WTC11 (cell line): Measurements from ENCODE around the gene CFAP157. TPM values are rescaled to one million over a fixed set of nuclear protein-coding genes. Genes with fewer than 3 reads are reported as not detected.

Experiments
- ATAC-seq: fragments of 200-7000 bp; cut with Tn5 transposase; 2 replicates; pipeline ENCODE4 v1.10.0; 2021; ENCODE audit warnings: mild to moderate bottlenecking, moderate library complexity
- CTCF ChIA-PET: fragments of 300-600 bp; sonication (Branson Sonifier 250); formaldehyde crosslinking; loops from one replicate; lab custom pipeline; 2021; ENCODE audit warnings: antibody characterized with exemption; lab: Charles Lee
- POLR2A ChIA-PET: fragments of 350-600 bp; sonication (Branson Sonifier 250); formaldehyde crosslinking; loops from one replicate; lab custom pipeline; 2021; ENCODE audit warnings: antibody characterized with exemption; lab: Charles Lee
- DNase-seq: peaks from one replicate; pipeline ENCODE4 v3.0.0; 2021; ENCODE audit warnings: low spot score
- H3K27ac Mint-ChIP-seq: 2 replicates; pipeline ENCODE4 v1.8.0; 2021; ENCODE audit warnings: mixed read lengths
- H3K27me3 Mint-ChIP-seq: 2 replicates; pipeline ENCODE4 v1.8.0; 2021; ENCODE audit warnings: low read depth, mild to moderate bottlenecking, moderate library complexity, mixed read lengths
- H3K36me3 Mint-ChIP-seq: 2 replicates; pipeline ENCODE4 v1.8.0; 2021; ENCODE audit warnings: mixed read lengths
- H3K4me1 Mint-ChIP-seq: 2 replicates; pipeline ENCODE4 v1.8.0; 2022; ENCODE audit warnings: mixed read lengths
- H3K4me3 Mint-ChIP-seq: 2 replicates; pipeline ENCODE4 v1.8.0; 2021; ENCODE audit warnings: mild to moderate bottlenecking, moderate library complexity, mixed read lengths
- H3K9me3 Mint-ChIP-seq: 2 replicates; pipeline ENCODE4 v1.8.0; 2021; ENCODE audit warnings: mixed read lengths
- AR ChIP-seq: fragments of 250-450 bp; sonication (Bioruptor Pico); IDR thresholded peaks from 2 replicates; pipeline ENCODE4 v1.9.0; 2021; ENCODE audit warnings: mild to moderate bottlenecking
- ARID4B ChIP-seq: sonication (generic); formaldehyde crosslinking; IDR thresholded peaks from 2 replicates; pipeline ENCODE4 v1.8.0; 2023; ENCODE audit warnings: missing genetic modification reagents, mild to moderate bottlenecking, borderline replicate concordance
- E2F5 ChIP-seq: sonication (generic); formaldehyde crosslinking; IDR thresholded peaks from 2 replicates; pipeline ENCODE4 v1.8.1; 2022; ENCODE audit warnings: mild to moderate bottlenecking, moderate library complexity, missing genetic modification reagents
- FOXK1 ChIP-seq: sonication (generic); formaldehyde crosslinking; IDR thresholded peaks from 2 replicates; pipeline ENCODE4 v1.8.0; 2022; ENCODE audit warnings: mild to moderate bottlenecking, moderate library complexity, missing genetic modification reagents
- IRF1 ChIP-seq: sonication (generic); formaldehyde crosslinking; IDR thresholded peaks from 2 replicates; pipeline ENCODE4 v1.8.0; 2023; ENCODE audit warnings: missing genetic modification reagents
- MLX ChIP-seq: sonication (generic); formaldehyde crosslinking; IDR thresholded peaks from 2 replicates; pipeline ENCODE4 v1.8.1; 2023; ENCODE audit warnings: mild to moderate bottlenecking, missing genetic modification reagents, moderate library complexity
- NR2C2 ChIP-seq: sonication (generic); formaldehyde crosslinking; IDR thresholded peaks from 2 replicates; pipeline ENCODE4 v1.8.0; 2022; ENCODE audit warnings: mild to moderate bottlenecking, missing genetic modification reagents
- SP1 ChIP-seq: sonication (generic); formaldehyde crosslinking; conservative IDR thresholded peaks from 2 replicates; pipeline ENCODE4 v1.8.1; 2022; ENCODE audit warnings: missing genetic modification reagents
- STAT6 ChIP-seq: sonication (generic); formaldehyde crosslinking; conservative IDR thresholded peaks from 2 replicates; pipeline ENCODE4 v1.8.1; 2023; ENCODE audit warnings: mild to moderate bottlenecking, low read depth, missing genetic modification reagents, moderate library complexity
- total RNA-seq: library from RNA; stranded (reverse); gene quantifications from 3 replicates; pipeline ENCODE4 v1.2.3, GENCODE V29; 2021

The CFAP157 gene
- total RNA-seq, 1 experiment from 2014 or later, result 0.22 TPM

- POLR2A ChIA-PET, result interaction anchor here (1.0 kb wide), 1 partner anchor 124 kb away, joined by 3 read pairs; no protein-coding TSS in a partner anchor
- H3K4me1 Mint-ChIP-seq, result peaks cover 13% of the 10 kb centered on the region
Measured at GRCh38 chr9:127703289-127703946, 3.4 kb upstream of the CFAP157 start.

GRCh38 chr9:127705577-127706379 lies 1.0 kb upstream of the CFAP157 start:
- no peak overlapping the region for H3K4me3 Mint-ChIP-seq
- no peak overlapping the region for H3K27ac Mint-ChIP-seq
- TF ChIP-seq MLX (CRISPR knock-in tag), result no peak
- TF ChIP-seq IRF1 (CRISPR knock-in tag), result no peak
- TF ChIP-seq AR, result no peak
- TF ChIP-seq SP1, result no peak
- TF ChIP-seq FOXK1, result no peak

More at GRCh38 chr9:127703289-127703946, 3.4 kb upstream of the CFAP157 start:
- TF ChIP-seq E2F5 (no peak), SP1 (no peak), ARID4B (no peak), STAT6 (CRISPR knock-in tag) (no peak), NR2C2 (CRISPR knock-in tag) (no peak)
- Mint-ChIP-seq H3K27ac (no peak overlapping the region), H3K36me3 (no peaks in the 10 kb centered on the region), H3K27me3 (peaks cover 4% of the 10 kb centered on the region; the same call in 1 of the 2 replicates), H3K9me3 (peaks cover under 1% of the 10 kb centered on the region), H3K4me3 (no peak overlapping the region)
- CTCF ChIA-PET, result interaction anchor here (0.6 to 5.8 kb wide), 8 partner anchors 11 to 218 kb away, joined by 3 to 56 read pairs (median 4); partner anchors contain the start of gene TOR2A
- no peak for DNase-seq
- no peak for ATAC-seq

More at GRCh38 chr9:127705577-127706379, 1.0 kb upstream of the CFAP157 start:
- DNase-seq, result no peak
- Mint-ChIP-seq H3K9me3 (peaks cover 3% of the 10 kb centered on the region), H3K27me3 (no peaks in the 10 kb centered on the region), H3K4me1 (peaks cover 12% of the 10 kb centered on the region), H3K36me3 (no peaks in the 10 kb centered on the region)
- ChIA-PET CTCF (interaction anchor here (0.8 to 5.8 kb wide), 8 partner anchors 10 to 202 kb away, joined by 3 to 56 read pairs (median 4); partner anchors contain the start of genes PTRH1, TOR2A and TTC16), POLR2A (interaction anchor here (1.4 kb wide), 1 partner anchor 29 kb away, joined by 3 read pairs; no protein-coding TSS in a partner anchor)
- no peak for ATAC-seq
